Activated CD8-positive, alpha-beta memory T cell treated with anti-CD3 and anti-CD28 coated beads for 4 hours (primary cell): Measurements from ENCODE around the gene CFAP161.
"Not testable (repeated sequence)": the region's sequence is repeated elsewhere in the genome, so short reads cannot be mapped to it uniquely, and the experiment has no call there.

Source experiments
- DNase-seq, 2 donors: peaks; one replicate each; pipeline ENCODE4 v3.0.0-alpha.2; 2020; ENCODE audit warnings: low read depth in 2 of 2

The CFAP161 gene

GRCh38 chr15:81107889-81108288, 26.2 kb upstream of the CFAP161 start:
- no peak for DNase-seq

GRCh38 chr15:81108427-81108826, 25.6 kb upstream of the CFAP161 start:
- DNase-seq = no peak

DNA sequence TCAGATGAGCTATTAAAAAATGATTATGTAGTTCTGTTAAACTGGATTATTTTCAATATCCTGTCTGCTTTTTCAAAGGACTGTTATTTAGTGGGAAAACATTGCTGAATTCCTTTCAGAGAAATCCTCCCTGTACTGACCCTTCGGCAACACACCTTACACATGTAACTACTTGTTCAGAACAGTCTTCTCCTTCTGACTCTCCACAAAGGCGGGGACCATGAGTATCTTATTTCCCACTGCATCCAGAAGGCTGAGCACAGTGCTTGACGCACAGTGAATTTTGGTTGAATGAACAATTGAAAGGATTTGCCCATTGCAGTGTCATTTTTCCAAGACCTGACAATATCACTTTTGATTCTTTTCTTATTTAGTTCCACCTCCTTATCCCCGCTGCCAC, 23.1 kb upstream of the CFAP161 start:
- DNase-seq = no peak

DNA sequence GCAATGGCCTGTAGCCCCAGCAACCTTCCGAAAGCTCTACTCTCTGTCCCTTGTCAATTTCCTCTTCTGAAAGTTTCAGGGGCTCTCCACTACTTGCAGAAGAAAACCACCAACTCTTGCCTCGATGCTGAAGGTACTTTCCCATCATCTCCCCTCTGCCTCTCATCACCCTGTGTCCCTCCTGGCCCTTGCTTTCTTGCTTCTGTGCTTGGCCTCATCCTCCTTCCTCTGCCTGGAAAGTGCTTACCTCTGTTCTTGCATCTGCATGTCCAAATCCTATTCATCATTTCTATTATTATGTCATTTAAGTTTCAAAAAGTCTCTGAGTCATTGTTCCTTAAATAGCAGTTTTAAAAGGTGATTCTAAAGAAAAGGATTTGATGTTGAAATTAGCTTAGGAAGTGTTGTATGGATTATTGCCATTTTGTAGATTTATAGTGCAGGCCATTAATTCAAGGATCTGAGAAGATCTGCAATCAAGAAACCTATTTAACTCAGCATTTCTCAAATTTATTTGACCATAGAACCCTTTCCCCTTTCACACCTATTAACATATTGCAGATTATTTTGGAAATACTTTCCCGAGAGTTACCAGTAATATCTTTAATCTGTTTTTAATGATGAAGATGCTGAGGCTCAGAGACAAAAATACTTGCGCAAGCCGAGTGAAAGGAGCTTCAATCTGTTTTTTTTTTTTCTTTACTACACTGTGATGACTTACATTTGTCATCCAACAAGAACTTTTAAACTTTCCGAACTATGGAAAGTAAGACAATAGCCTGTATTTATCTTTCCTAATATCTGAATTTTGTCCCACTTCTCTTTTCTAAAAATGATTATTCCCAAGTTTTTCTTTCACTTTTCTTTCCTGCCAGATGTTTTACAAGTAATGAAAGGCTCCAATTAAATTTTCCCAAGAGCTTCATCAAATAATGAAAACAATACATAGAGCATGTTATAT, 22.3 kb upstream of the CFAP161 start:
- DNase-seq = no peak

GRCh38 chr15:81113204-81113657, 20.8 kb upstream of the CFAP161 start:
- no peak for DNase-seq

- no peak for DNase-seq
Measured at GRCh38 chr15:81113861-81114291, 20.2 kb upstream of the CFAP161 start.

GRCh38 chr15:81115054-81115939, 18.8 kb upstream of the CFAP161 start:
- DNase-seq = no peak

DNA sequence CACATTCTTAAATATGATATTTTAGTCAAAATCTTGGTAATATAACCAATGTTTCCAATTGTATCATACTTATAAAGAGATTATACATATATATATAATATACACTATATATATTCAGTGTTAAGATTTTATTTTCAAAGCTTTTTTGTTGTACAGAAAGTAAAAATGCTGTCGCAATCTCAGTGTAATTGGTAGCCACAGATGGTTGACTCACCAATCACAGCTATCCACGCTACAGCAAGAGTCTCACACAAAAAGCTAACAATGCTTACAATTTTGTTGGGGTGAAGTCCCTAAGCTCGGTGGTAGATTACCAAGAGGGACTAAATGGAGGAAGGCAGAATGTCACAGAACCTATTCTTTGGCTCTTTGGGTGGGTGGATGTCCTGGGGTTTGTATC, 16.9 kb upstream of the CFAP161 start:
- DNase-seq = no peak

DNA sequence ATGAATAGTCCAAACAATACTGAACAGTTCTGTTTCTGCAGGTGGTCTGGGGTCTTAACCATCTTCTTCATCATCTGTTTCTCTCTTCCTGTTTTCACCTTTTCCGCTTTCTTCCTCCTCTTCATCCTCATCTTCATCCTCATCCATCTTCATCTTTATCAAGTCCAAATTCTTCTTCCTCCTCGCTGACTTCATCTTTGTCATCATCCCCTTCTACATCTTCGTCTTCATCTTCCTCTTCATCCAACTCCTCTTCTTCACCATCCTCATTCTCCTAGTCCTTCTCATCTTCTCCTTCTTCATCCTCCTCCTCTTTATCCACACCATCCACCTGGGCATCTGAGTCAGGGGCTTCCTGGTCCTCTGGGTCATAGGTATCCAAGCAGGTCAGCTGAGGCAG, 16.5 kb upstream of the CFAP161 start:
- DNase-seq = no peak

GRCh38 chr15:81118361-81118760, 15.7 kb upstream of the CFAP161 start:
- no peak for DNase-seq

DNA sequence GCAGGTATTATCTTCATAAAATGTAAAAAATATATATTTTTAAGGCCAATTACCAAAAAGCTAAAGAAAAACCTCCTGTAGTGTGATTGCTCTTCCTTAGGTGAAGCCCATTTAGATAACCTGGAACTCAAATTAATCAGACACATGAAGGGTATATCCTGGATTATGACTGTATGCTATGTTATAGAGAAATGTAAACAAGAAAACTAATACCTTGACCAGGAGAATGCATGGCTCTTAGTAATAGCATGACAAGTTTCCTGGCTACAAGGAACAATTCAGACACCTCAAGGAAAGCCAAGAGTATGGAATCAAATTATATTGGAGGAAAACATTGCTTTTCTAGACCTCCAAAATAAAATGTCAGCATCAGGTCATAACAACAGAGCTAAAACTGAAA, 14.0 kb upstream of the CFAP161 start:
- no peak for DNase-seq

- DNase-seq = no peak
Measured at GRCh38 chr15:81126892-81127291, 7.2 kb upstream of the CFAP161 start.

- DNase-seq = not testable (repeated sequence)
Measured at GRCh38 chr15:81141478-81141877, 7.4 kb downstream of the CFAP161 start.

- DNase-seq = no peak
Measured at GRCh38 chr15:81146006-81146405, 11.9 kb downstream of the CFAP161 start.

GRCh38 chr15:81146466-81146865, 12.4 kb downstream of the CFAP161 start:
- DNase-seq = no peak

GRCh38 chr15:81151389-81151788, 17.3 kb downstream of the CFAP161 start:
- DNase-seq = no peak

GRCh38 chr15:81152339-81152738, 18.3 kb downstream of the CFAP161 start:
- no peak for DNase-seq

GRCh38 chr15:81152799-81153198, 18.7 kb downstream of the CFAP161 start:
- DNase-seq = no peak

DNA sequence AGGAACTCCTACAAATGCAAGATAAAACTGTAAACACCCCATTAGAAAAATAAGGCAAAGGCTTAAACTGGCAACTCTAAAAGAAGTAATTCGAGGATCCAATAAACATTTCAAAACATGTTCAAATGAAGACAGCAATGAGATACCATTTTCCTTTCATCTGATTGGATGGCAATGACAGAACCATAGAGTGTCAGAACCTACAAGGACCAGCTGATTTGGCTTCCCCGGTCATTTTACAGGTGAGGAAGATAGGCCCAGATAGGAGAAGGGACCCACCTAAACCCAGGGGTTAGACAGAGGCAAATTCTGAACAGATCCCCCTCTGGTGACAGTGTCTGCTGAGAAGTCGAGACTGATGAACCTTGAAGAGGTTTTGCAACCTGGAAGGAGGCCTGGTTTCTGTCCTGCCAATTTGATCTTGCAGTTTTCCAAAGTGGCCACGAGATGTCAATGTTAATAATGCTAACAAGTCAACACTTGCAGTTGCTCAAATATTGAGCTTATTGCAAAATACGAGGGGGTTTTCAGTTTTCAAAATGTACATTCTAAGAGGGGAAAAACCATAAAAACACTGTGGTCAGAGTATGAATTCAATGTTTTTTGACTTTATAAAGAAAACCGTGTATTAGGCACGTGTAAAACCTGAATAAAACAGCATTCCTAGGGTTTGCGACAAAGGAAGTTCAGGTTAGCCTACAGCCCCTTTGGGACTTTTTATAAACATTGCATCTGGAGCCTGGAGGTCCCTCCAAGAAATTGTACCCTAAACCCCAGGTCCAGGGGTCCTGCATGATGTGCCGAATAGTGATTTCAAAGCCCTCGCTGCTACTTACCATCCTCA, 21.5 kb downstream of the CFAP161 start:
- DNase-seq = no peak

DNA sequence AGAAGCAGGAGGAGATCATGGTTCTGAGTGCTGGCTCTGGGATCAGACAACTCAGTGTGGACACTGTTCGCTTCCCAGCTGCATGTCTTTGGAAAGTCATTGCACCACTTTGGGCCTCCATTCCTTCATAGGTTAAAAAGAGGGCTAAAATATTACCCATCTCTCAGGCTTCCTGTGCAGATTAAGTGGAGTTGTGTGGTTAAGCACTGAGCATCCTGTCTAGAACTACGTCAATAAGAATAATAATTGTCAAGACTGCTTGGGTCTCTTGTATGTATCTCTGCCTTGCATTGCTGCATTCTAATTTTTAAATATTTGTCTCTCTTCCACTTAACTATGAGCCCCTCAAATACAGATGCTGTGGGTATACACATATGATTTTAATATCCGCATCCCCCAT, 22.3 kb downstream of the CFAP161 start:
- no peak for DNase-seq

DNA sequence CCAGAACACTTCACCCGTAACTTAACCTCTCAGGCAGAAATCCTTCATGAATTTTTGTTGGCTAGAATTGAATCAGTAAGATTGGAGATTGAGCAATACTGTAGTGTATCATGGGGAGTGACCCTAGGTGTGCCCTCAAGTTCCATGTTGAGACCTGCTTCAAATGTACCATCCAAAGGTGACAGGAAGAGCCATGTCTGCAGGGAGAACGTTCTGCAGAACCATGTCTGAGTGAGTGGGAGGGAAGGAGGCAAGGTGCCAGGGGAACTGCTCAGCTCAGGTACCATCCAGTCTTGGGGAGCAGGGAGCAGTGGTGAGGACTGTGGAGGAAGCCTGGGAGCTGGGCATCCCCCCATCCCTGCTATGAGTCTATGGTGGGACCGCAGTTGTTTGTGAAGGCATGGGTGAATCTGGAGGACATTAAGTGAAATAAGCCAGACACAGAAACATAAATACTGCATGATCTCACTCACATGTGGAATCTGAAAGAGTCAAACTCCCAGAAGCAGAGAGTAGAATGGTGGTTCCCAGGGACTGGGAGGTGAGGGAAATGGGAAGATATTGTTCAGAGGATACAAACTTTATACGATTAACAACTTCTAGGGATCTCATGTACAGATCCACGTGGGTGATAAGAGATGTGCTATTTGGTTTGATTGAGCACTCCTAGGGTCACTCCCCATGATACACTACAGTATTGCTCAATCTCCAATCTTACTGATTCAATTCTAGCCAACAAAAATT, 23.3 kb downstream of the CFAP161 start:
- DNase-seq = no peak
